GM23248 (cell line): ENCODE data around the gene MRPL23. TPM values are rescaled to one million over a fixed set of nuclear protein-coding genes. Genes with fewer than 3 reads are reported as not detected.

Experiments
- DNase-seq: peaks from one replicate; pipeline ENCODE4 v3.0.0-alpha.2; 2015
- H2AFZ ChIP-seq: fragments of 200-600 bp; sonication (generic); 2 replicates; pipeline ENCODE4 v1.6.1; 2016; ENCODE audit warnings: antibody characterized with exemption
- H3F3A ChIP-seq: fragments of 200-600 bp; sonication (generic); 2 replicates; pipeline ENCODE4 v1.6.1; 2016; ENCODE audit warnings: mild to moderate bottlenecking, antibody characterized with exemption, mixed run types; ENCODE audit not compliant: insufficient read depth
- H3K27ac ChIP-seq: fragments of 200-600 bp; sonication (generic); 2 replicates; pipeline ENCODE4 v1.5.1; 2016; ENCODE audit warnings: mild to moderate bottlenecking
- H3K27me3 ChIP-seq: fragments of 200-600 bp; sonication (generic); replicated peaks from 2 replicates; pipeline ENCODE4 v1.6.1; 2016; ENCODE audit warnings: mild to moderate bottlenecking; ENCODE audit not compliant: insufficient read depth
- H3K36me3 ChIP-seq: fragments of 200-600 bp; sonication (generic); 2 replicates; pipeline ENCODE4 v1.6.1; 2016; ENCODE audit warnings: low read depth, mild to moderate bottlenecking
- H3K4me1 ChIP-seq: fragments of 200-600 bp; sonication (generic); 2 replicates; pipeline ENCODE4 v1.6.1; 2016; ENCODE audit warnings: mild to moderate bottlenecking; ENCODE audit not compliant: insufficient read depth
- H3K4me2 ChIP-seq: fragments of 200-600 bp; sonication (generic); one replicate; pipeline ENCODE4 v1.6.1; 2016; ENCODE audit warnings: mild to moderate bottlenecking; ENCODE audit not compliant: unreplicated experiment
- H3K4me3 ChIP-seq: fragments of 200-600 bp; sonication (generic); 2 replicates; pipeline ENCODE4 v1.5.1; 2016; ENCODE audit warnings: mild to moderate bottlenecking
- H3K79me2 ChIP-seq: fragments of 200-600 bp; sonication (generic); 2 replicates; pipeline ENCODE4 v1.6.1; 2016; ENCODE audit warnings: mild to moderate bottlenecking; ENCODE audit not compliant: insufficient read depth
- H3K9ac ChIP-seq: fragments of 200-600 bp; sonication (generic); 2 replicates; pipeline ENCODE4 v1.6.1; 2016; ENCODE audit warnings: mild to moderate bottlenecking
- H3K9me2 ChIP-seq: fragments of 200-600 bp; sonication (generic); 2 replicates; pipeline ENCODE4 v1.6.1; 2016; ENCODE audit warnings: mixed run types, mild to moderate bottlenecking, moderate library complexity; ENCODE audit not compliant: insufficient read depth
- H3K9me3 ChIP-seq: fragments of 200-600 bp; sonication (generic); one replicate; pipeline ENCODE4 v1.6.1; 2017; ENCODE audit warnings: low read depth
- H4K20me1 ChIP-seq: fragments of 200-600 bp; sonication (generic); 2 replicates; pipeline ENCODE4 v1.6.0; 2016; ENCODE audit not compliant: insufficient read depth
- EZH2 ChIP-seq: fragments of 200-600 bp; sonication (generic); IDR thresholded peaks from 2 replicates; pipeline ENCODE4 v1.6.1; 2018; ENCODE audit warnings: antibody characterized with exemption, mild to moderate bottlenecking; ENCODE audit not compliant: insufficient read depth, poor library complexity, severe bottlenecking
- EZH2phosphoT487 ChIP-seq: fragments of 200-600 bp; sonication (generic); IDR thresholded peaks from 2 replicates; pipeline ENCODE4 v1.6.1; 2018; ENCODE audit warnings: antibody characterized with exemption, moderate library complexity, mild to moderate bottlenecking, low read depth; ENCODE audit not compliant: insufficient read depth
- WGBS, 2 experiments: methylation state at CpG; one replicate each; pipeline ENCODE4 v1.1.6; 2015 to 2017; ENCODE audit warnings: low lambda C conversion rate in 2 of 2, low coverage in 1 of 2; ENCODE audit errors: missing lambda C conversion rate in 2 of 2; 5-methylcytosine and 5-hydroxymethylcytosine counted together
- in situ Hi-C: fragments of 300-500 bp; cut with MboI; formaldehyde crosslinking; loops from 2 replicates; pipeline ENCODE4 v1.15.0; 2020
- polyA plus RNA-seq: library from polyadenylated mRNA; unstranded; fragments of >200 nt; fragmentation: Nextera tagmentation; extraction: Ambion mirVana; gene quantifications from 2 replicates; pipeline ENCODE4 v1.2.1, GENCODE V29; 2016
- total RNA-seq: library from RNA; depleted of rRNA; stranded (reverse); fragments of >200 nt; shearing (Covaris generic); gene quantifications from 2 replicates; pipeline ENCODE4 v1.2.3, GENCODE V29; 2014

MRPL23 gene
- total and polyA plus RNA-seq, 2 experiments from 2014 or later, result 40.5 to 47.7 TPM

DNA sequence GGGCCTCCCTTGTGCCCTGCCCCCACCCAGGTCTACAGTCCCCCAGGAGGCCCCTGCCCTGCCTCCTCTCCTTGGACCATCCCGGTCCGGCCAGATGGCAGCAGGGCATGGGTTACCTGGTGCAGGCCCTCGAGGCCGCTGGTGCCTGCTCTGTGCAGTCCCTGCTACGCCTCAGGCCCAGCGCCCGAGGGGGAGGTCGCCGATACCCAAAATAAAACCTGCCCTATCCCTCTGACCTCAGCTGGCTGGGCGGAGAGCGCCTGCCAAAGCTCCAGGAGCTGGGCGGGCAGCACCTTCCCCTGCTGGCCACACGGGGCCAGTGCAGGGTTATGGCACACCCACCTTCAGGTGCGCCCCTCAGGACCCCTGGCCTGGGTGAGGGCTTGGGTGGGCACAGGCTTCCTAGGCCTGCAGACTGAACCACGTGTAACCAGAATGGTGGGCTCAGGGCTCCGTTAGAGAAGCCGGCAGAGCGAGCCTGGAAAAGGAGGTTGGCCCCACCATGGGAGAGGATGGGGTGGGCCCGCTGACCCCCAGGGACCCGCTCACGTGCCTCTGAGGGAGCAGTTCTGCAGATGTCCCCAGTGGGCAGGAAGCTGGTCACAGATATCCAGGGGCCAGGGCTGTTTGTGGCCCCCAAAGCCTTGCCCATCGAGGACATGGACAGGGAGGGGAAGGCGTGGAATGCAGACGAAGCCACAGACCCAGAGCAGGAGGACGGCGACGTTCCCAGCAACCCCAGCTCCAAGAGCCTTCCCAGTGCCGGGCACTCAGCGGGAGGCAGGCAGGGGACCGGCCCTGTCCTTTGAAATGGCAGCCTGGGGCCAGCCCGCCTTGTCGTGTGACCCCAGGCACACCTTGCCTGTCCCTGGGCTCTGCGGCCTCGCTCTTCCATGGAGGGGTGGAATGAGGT lies 29.4 kb upstream of the MRPL23 start:
- Histone ChIP-seq H3K4me2 (no peak overlapping the region), H3K4me3 (no peak overlapping the region), H2AFZ (no peak overlapping the region), H3F3A (no peaks in the 10 kb centered on the region), H4K20me1 (no peaks in the 10 kb centered on the region), H3K4me1 (no peaks in the 10 kb centered on the region), H3K27ac (no peak overlapping the region), H3K79me2 (no peaks in the 10 kb centered on the region), H3K9ac (no peak overlapping the region), H3K9me3 (no peaks in the 10 kb centered on the region), H3K9me2 (no peaks in the 10 kb centered on the region), H3K36me3 (no peaks in the 10 kb centered on the region), H3K27me3 (0 out of 2 replicates have a peak, but pooled peaks cover 3% of the 10 kb centered on the region)
- 56 to 59% methylated on average over 24 to 29 of the region's 34 CpGs for WGBS, 2 experiments
- TF ChIP-seq EZH2phosphoT487, result no peak
- in situ Hi-C loops, result no loop called here
- DNase-seq, result peak; percentile 12

- H3K9me3 ChIP-seq, result no peaks in the 10 kb centered on the region
- no peaks in the 10 kb centered on the region for H4K20me1 ChIP-seq
- 66% methylated on average over 24 to 26 of the region's 29 CpGs for WGBS, 2 experiments
- H3K4me1 ChIP-seq, result no peaks in the 10 kb centered on the region
- DNase-seq, result no peak
- H3K27ac ChIP-seq, result no peak overlapping the region
- no peaks in the 10 kb centered on the region for H3K36me3 ChIP-seq
- H3K4me3 ChIP-seq, result no peak overlapping the region
- H3K9ac ChIP-seq, result no peak overlapping the region
- in situ Hi-C loops, result no loop called here
- no peak overlapping the region for H3K4me2 ChIP-seq
- H3K79me2 ChIP-seq, result no peaks in the 10 kb centered on the region
- H2AFZ ChIP-seq, result no peak overlapping the region
- no peaks in the 10 kb centered on the region for H3F3A ChIP-seq
- no peak for TF ChIP-seq EZH2
- no peak for TF ChIP-seq EZH2phosphoT487
- 0 out of 2 replicates have a peak, but pooled peaks cover 3% of the 10 kb centered on the region for H3K27me3 ChIP-seq
- no peaks in the 10 kb centered on the region for H3K9me2 ChIP-seq
These were observed 28.5 kb upstream of the MRPL23 start for GRCh38 chr11:1918436-1919315.

DNA sequence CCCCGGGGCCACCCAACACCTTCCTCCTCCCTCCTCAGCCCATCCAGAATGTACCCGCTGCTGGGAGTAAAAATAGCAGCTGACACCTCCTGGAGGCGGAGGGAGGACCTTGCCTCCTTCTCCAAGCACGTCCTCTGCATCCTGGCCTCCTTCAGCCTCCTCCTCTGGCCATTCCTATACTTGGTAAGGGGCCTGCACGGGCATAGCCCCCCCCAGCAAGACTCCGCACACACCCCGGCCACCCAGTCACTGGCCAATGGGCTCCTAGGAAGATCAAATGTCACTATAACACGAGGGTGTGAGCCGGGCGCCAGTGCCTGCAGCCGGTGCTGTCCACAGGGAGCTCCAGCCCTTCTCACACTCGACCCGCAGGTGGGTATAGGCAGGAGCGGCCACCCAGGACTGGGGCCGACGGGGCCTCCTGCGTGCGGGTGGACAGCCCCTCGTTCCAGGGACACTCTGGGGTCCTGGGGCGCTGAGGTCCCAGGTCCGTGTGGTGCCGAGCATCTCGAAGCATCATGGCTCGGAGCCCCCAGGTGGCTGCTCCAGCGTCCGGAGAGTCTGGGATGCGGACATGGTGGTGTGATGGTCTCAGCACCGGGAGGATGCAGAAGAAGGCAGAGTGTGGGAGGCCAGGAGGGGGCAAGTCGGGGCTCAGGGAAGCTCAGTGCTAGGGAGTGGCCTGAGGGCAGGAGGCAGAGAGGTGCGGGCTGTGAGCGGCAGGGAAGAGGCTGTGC lies 27.6 kb upstream of the MRPL23 start, which contains the start of gene TNNT3:
TNNT3 (plus strand) TSS at position 313 of the 737 bp plus-strand sequence. CDS start 3,172 bp downstream, outside the sequence.
- Histone ChIP-seq H3K27me3 (0 out of 2 replicates have a peak, but pooled peaks cover 3% of the 10 kb centered on the region), H3K4me1 (no peaks in the 10 kb centered on the region), H3K4me2 (no peak within 1 kb of the TSS), H3K4me3 (no peak within 1 kb of the TSS), H3K79me2 (no peaks in the 10 kb centered on the region), H3K9ac (no peak within 1 kb of the TSS), H3K27ac (no peak within 1 kb of the TSS), H3K36me3 (no peaks in the 10 kb centered on the region), H3K9me2 (no peaks in the 10 kb centered on the region), H4K20me1 (no peaks in the 10 kb centered on the region), H3K9me3 (no peaks in the 10 kb centered on the region), H2AFZ (no peak within 1 kb of the TSS), H3F3A (no peaks in the 10 kb centered on the region)
- in situ Hi-C loops, result no loop called here
- WGBS, 2 experiments, result 61% methylated on average over 28 to 31 of the region's 31 CpGs
- TF ChIP-seq EZH2phosphoT487 (no peak), EZH2 (no peak)
- peak; percentile 16 for DNase-seq
